GM18505 (cell line): Measurements from ENCODE around the gene CFAP97D1.
"Not testable (repeated sequence)": the region's sequence is repeated elsewhere in the genome, so short reads cannot be mapped to it uniquely, and the experiment has no call there.

Experiments
- ATAC-seq: cut with Tn5 transposase; IDR thresholded peaks from one replicate; pipeline ENCODE4 v1.9.1; 2021; ENCODE audit not compliant: unreplicated experiment
- POLR2A ChIP-seq: IDR thresholded peaks from 4 replicates; pipeline ENCODE4 v1.6.1; 2011; ENCODE audit warnings: borderline replicate concordance; ENCODE audit not compliant: insufficient read depth, insufficient read length; ENCODE audit errors: extremely low read depth

CFAP97D1 gene

GRCh38 chr17:43790311-43790940 lies 10.2 kb downstream of the CFAP97D1 start:
- no peak for TF ChIP-seq POLR2A
- ATAC-seq = no peak

DNA sequence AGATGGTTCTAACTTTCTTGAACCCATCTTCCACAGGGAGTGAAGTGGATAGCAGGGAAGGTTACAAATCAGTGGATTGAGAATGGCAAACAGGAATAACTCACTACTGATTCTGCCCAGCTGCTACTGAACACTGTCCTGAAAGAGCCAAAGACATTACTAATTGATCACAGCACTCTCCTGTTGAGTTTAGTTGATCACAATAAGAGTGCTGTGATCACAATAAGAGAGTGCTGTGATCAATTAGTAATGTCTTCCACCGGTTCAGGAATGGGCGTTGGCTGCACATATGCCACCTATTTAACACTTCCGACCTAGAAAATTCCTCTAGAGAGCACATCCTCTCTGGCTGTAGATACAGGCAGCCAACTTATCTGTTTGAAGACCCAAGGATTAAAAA lies 11.4 kb downstream of the CFAP97D1 start:
- no peak for ATAC-seq
- no peak for TF ChIP-seq POLR2A

GRCh38 chr17:43792668-43793067 lies 12.4 kb downstream of the CFAP97D1 start:
- not testable (repeated sequence) for ATAC-seq

GRCh38 chr17:43798024-43798423 lies 17.8 kb downstream of the CFAP97D1 start:
- not testable (repeated sequence) for ATAC-seq

- ATAC-seq = no peak
- no peak for TF ChIP-seq POLR2A
Observed at GRCh38 chr17:43799047-43799446, 18.8 kb downstream of the CFAP97D1 start.

- ATAC-seq = no peak
- TF ChIP-seq POLR2A = no peak
Observed at GRCh38 chr17:43800736-43801135, 20.5 kb downstream of the CFAP97D1 start.

- no peak for TF ChIP-seq POLR2A
- ATAC-seq = no peak
Observed at GRCh38 chr17:43801844-43802243, 21.6 kb downstream of the CFAP97D1 start.

DNA sequence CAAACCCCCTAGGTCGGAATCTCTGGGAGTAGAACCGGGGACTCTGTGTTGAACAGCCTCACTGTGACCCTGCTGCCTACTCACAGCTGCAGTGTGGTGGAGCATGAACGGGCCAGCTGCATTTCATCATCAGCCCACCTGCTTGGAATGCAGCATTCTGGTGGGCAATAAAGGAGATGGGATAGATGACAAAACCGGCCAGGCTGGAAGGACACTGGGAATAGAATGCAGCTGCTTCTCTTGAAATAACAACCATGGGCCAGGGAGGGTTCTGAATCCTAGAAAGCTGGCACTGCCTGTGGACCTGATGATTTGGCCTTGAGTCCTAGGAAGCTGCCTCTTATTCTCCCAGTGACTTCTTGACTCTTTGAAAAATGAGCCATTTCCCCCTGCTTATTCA lies 23.5 kb downstream of the CFAP97D1 start:
- no peak for ATAC-seq
- TF ChIP-seq POLR2A = no peak

DNA sequence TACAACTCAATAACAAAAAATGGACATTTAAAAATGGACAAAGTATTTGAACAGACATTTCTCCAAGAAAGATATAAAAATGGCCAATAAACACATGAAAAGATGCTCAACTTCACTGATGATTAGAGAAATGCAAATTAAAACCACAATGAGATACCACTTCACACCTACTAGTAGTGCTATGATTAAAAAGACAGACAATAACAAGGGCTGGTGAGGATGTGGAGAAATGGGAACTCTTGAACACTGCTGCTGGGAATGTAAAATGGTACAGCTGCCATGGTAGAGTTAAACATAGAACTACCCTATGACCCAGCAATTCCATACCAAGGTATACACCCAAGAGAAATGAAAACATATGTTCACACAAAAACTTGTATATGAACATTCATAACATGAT lies 24.9 kb downstream of the CFAP97D1 start:
- no peak for TF ChIP-seq POLR2A

DNA sequence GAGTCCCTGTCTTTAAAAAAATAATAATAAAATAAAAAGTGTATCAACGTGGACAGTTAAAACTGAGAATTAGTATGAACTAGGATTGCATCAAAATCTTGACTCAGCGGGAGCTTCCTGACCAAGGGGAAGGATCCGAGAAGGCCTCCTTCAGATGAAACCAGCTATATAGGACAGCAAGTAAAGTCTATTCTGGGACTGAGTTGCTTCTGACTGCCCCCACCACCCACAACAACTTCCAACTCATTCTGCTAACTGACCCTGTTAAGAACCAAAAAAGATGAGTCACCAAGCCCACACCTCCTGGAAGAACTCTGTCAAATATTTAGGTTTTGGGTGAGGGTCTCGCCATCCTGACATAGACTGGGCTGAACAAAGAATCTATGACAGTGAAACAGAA lies 27.8 kb downstream of the CFAP97D1 start:
- no peak for TF ChIP-seq POLR2A
- ATAC-seq = no peak

More for the DNA sequence above, 24.9 kb downstream of the CFAP97D1 start:
- no peak for ATAC-seq

GRCh38 chr17:43809121-43809520 lies 28.9 kb downstream of the CFAP97D1 start:
- no peak for TF ChIP-seq POLR2A
- ATAC-seq = no peak

- TF ChIP-seq POLR2A = no peak
- ATAC-seq = no peak
Observed at GRCh38 chr17:43810226-43810715, 30.0 kb downstream of the CFAP97D1 start.

DNA sequence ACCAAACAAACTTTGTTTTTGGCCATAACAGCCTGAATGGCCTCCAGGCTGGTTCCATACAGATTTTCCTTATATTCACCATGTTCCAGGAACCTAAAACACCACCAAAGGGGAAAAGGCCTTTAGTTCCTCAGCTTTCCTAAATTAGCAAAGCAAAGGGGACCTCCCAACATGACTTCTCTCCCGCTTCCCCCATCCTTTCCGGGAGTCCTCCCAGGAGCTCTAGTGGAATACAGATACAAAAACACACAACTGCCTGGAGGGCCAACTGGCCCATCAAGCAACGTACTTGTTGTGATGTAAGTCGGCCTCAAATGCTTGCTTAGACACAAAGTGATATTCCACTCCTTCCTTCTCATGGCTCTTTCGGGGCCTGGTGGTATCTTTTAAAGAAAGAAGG lies 30.6 kb downstream of the CFAP97D1 start:
- ATAC-seq = no peak
- TF ChIP-seq POLR2A = no peak

GRCh38 chr17:43812396-43813265 lies 32.4 kb downstream of the CFAP97D1 start:
- ATAC-seq = no peak
- no peak for TF ChIP-seq POLR2A

GRCh38 chr17:43813386-43813785 lies 33.2 kb downstream of the CFAP97D1 start:
- TF ChIP-seq POLR2A = no peak
- no peak for ATAC-seq

DNA sequence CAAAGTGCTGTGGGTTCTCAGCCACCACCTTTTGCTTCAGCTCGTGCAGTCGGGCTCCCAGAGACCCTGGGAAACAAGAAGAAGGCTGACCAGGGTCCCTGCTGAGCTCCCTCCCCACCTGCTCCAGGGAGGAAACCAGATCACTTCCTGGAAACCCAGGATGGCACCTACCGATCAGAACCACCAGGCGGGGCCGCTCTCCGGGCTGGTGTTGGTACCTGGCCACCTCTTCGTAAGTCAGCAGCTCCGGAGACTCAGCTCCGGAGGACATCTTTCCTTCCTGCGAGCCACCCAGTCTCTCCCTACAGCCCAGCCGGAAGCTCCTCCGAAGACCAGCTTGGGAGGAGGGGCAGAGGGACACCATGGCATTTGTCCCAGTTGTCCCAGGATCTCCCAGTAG lies 33.8 kb downstream of the CFAP97D1 start:
- ATAC-seq = no peak
- no peak for TF ChIP-seq POLR2A
